Activated naive CD4-positive, alpha-beta T cell treated with anti-CD3 and anti-CD28 coated beads, Interleukin-2, amount 50 U/mL, for 72 hours (primary cell): ENCODE results near the gene UNC13B. TPM values are rescaled to one million over a fixed set of nuclear protein-coding genes. Genes with fewer than 3 reads are reported as not detected.

Source experiments
- ATAC-seq, 2 donors: fragments of 150-1000 bp; cut with Tn5 transposase; 2 replicates each; pipeline ENCODE4 v1.10.0; 2021; ENCODE audit warnings: mild to moderate bottlenecking in 2 of 2, moderate library complexity in 2 of 2
- DNase-seq, 2 donors: peaks; one replicate each; pipeline ENCODE4 v3.0.0; 2021 to 2022; ENCODE audit warnings: low spot score in 2 of 2
- H3K27ac Mint-ChIP-seq, 2 donors: one replicate each; pipeline ENCODE4 v1.8.0; 2022; ENCODE audit warnings: mild to moderate bottlenecking in 2 of 2, mixed read lengths in 2 of 2
- H3K36me3 Mint-ChIP-seq, 2 donors: one replicate each; pipeline ENCODE4 v1.8.0; 2022; ENCODE audit warnings: mixed read lengths in 2 of 2
- H3K9me3 Mint-ChIP-seq, 2 donors: one replicate each; pipeline ENCODE4 v1.8.0; 2022; ENCODE audit warnings: mixed read lengths in 2 of 2
- total RNA-seq, 2 donors: library from RNA; stranded (reverse); gene quantifications; one replicate each; pipeline ENCODE4 v1.2.3, GENCODE V29; 2022

Gene UNC13B
- total RNA-seq, 2 donors from 2014 or later, result 2.3 to 5.0 TPM

- DNase-seq (no peak), ATAC-seq (no peak)
- Mint-ChIP-seq H3K36me3 (no peaks in the 10 kb centered on the region), H3K27ac (no peak overlapping the region), H3K9me3 (no peaks in the 10 kb centered on the region)
These were observed 284.2 kb downstream of the UNC13B start for GRCh38 chr9:35446012-35446411.

GRCh38 chr9:35448496-35448895 is 286.7 kb downstream of the UNC13B start:
- no peak overlapping the region for H3K27ac Mint-ChIP-seq
- peaks cover 0 to 6% of the 10 kb centered on the region in 2 donors for H3K9me3 Mint-ChIP-seq
- H3K36me3 Mint-ChIP-seq, result peaks cover 0 to 9% of the 10 kb centered on the region in 2 donors
- no peak for ATAC-seq
- no peak for DNase-seq

GRCh38 chr9:35452481-35452880 is 290.7 kb downstream of the UNC13B start:
- ATAC-seq (no peak), DNase-seq (no peak)
- no peak overlapping the region for H3K27ac Mint-ChIP-seq
- peaks cover 6 to 15% of the 10 kb centered on the region in 2 donors for H3K36me3 Mint-ChIP-seq
- peaks cover 9 to 12% of the 10 kb centered on the region in 2 donors for H3K9me3 Mint-ChIP-seq

GRCh38 chr9:35453786-35454185 is 292.0 kb downstream of the UNC13B start:
- ATAC-seq (no peak), DNase-seq (no peak)
- Mint-ChIP-seq H3K36me3 (peaks cover 6 to 15% of the 10 kb centered on the region in 2 donors), H3K9me3 (peaks cover 9 to 12% of the 10 kb centered on the region in 2 donors), H3K27ac (no peak overlapping the region)

Other genes with a start within 250 kb of the UNC13B start
- under 1 TPM; 0.06 to 0.09 TPM for gene PHF24, start 203.7 kb upstream of the UNC13B start, total RNA-seq
- 10 to 100 TPM in 1 of 2 donors, 1 to 10 TPM in 1; 9.3 to 42.5 TPM for gene DNAJB5, start 172.3 kb upstream of the UNC13B start, total RNA-seq
- 100 to 1,000 TPM; 208 to 305 TPM for gene VCP, start 89.4 kb upstream of the UNC13B start, total RNA-seq
- gene FANCG, start 82.1 kb upstream of the UNC13B start, total RNA-seq, result 100 to 1,000 TPM; 114 to 194 TPM
- 10 to 100 TPM; 13.0 to 20.3 TPM for gene PIGO, start 65.4 kb upstream of the UNC13B start, total RNA-seq
- 100 to 1,000 TPM; 151 to 216 TPM for gene STOML2, start 58.9 kb upstream of the UNC13B start, total RNA-seq
- 10 to 100 TPM in 1 of 2 donors, 1 to 10 TPM in 1; 6.9 to 19.9 TPM for gene ATOSB, start 46.1 kb upstream of the UNC13B start, total RNA-seq